Smooth muscle cell (in vitro differentiated cells): Measurements from ENCODE around the gene SEMA6D. TPM values are rescaled to one million over a fixed set of nuclear protein-coding genes. Genes with fewer than 3 reads are reported as not detected.

Experiments used
- DNase-seq: peaks from one replicate; lab custom pipeline; 2025; ENCODE audit not compliant: unreplicated experiment; lab: John Stamatoyannopoulos, UW
- H2AFZ ChIP-seq: fragments of 200-600 bp; sonication (generic); 2 replicates; pipeline ENCODE4 v1.6.0; 2016; ENCODE audit warnings: antibody characterized with exemption, low read depth, mild to moderate bottlenecking
- H3F3A ChIP-seq: fragments of 200-600 bp; sonication (generic); 2 replicates; pipeline ENCODE4 v1.6.0; 2017; ENCODE audit warnings: antibody characterized with exemption, low read depth
- H3K27ac ChIP-seq: fragments of 200-600 bp; sonication (generic); 2 replicates; pipeline ENCODE4 v1.5.1; 2016; ENCODE audit warnings: low read depth, mild to moderate bottlenecking
- H3K27me3 ChIP-seq: fragments of 200-600 bp; sonication (generic); 2 replicates; pipeline ENCODE4 v1.6.1; 2016; ENCODE audit warnings: low read depth, mild to moderate bottlenecking
- H3K36me3 ChIP-seq: fragments of 200-600 bp; sonication (generic); 2 replicates; pipeline ENCODE4 v1.5.1; 2016; ENCODE audit warnings: low read depth
- H3K4me1 ChIP-seq: fragments of 200-600 bp; sonication (generic); 2 replicates; pipeline ENCODE4 v1.5.1; 2016; ENCODE audit warnings: low read depth
- H3K4me2 ChIP-seq: fragments of 200-600 bp; sonication (generic); 2 replicates; pipeline ENCODE4 v1.6.0; 2016; ENCODE audit warnings: mild to moderate bottlenecking
- H3K4me3 ChIP-seq: fragments of 200-600 bp; sonication (generic); 2 replicates; pipeline ENCODE4 v1.5.1; 2016; ENCODE audit warnings: mild to moderate bottlenecking
- H3K79me2 ChIP-seq: fragments of 200-600 bp; sonication (generic); 2 replicates; pipeline ENCODE4 v1.6.0; 2016; ENCODE audit warnings: low read depth, mild to moderate bottlenecking
- H3K9ac ChIP-seq: fragments of 200-600 bp; sonication (generic); 2 replicates; pipeline ENCODE4 v1.6.0; 2016; ENCODE audit warnings: low read depth
- H3K9me3 ChIP-seq: fragments of 200-600 bp; sonication (generic); replicated peaks from 2 replicates; pipeline ENCODE4 v1.5.1; 2016; ENCODE audit warnings: low read depth
- H4K20me1 ChIP-seq: fragments of 200-600 bp; sonication (generic); 2 replicates; pipeline ENCODE4 v1.6.0; 2016; ENCODE audit warnings: low read depth
- CTCF ChIP-seq: fragments of 200-600 bp; sonication (generic); IDR thresholded peaks from 2 replicates; pipeline ENCODE4 v1.5.1; 2017; ENCODE audit warnings: borderline replicate concordance, mild to moderate bottlenecking, antibody characterized with exemption; ENCODE audit not compliant: insufficient read depth, poor library complexity, severe bottlenecking
- WGBS: methylation state at CpG from one replicate; pipeline ENCODE4 v1.1.7; 2016; ENCODE audit warnings: low lambda C conversion rate; 5-methylcytosine and 5-hydroxymethylcytosine counted together
- polyA plus RNA-seq: library from polyadenylated mRNA; unstranded; fragments of >200 nt; fragmentation: Nextera tagmentation; extraction: Ambion mirVana; gene quantifications from 2 replicates; pipeline ENCODE4 v1.2.1, GENCODE V29; 2016
- total RNA-seq: library from RNA; depleted of rRNA; stranded (reverse); fragments of >200 nt; gene quantifications from 2 replicates; pipeline ENCODE4 v1.2.3, GENCODE V29; 2014

Gene SEMA6D
- total and polyA plus RNA-seq, 2 experiments from 2014 or later, result 31.4 to 44.9 TPM

- Histone ChIP-seq H3K4me1 (peaks cover 36% of the 10 kb centered on the region), H3K36me3 (no peaks in the 10 kb centered on the region), H3K27ac (peak overlapping the region; percentile 86), H3F3A (peaks cover 5% of the 10 kb centered on the region), H3K27me3 (no peaks in the 10 kb centered on the region), H4K20me1 (peaks cover 50% of the 10 kb centered on the region), H3K79me2 (peaks cover 68% of the 10 kb centered on the region), H2AFZ (no peak overlapping the region), H3K9me3 (no peaks in the 10 kb centered on the region), H3K9ac (peak overlapping the region; percentile 55), H3K4me2 (peak overlapping the region; percentile 91), H3K4me3 (peak overlapping the region; percentile 80)
- no peak for DNase-seq
- no peak for TF ChIP-seq CTCF
Observed at GRCh38 chr15:47719730-47720129, 2.4 kb downstream of the SEMA6D start.

DNA sequence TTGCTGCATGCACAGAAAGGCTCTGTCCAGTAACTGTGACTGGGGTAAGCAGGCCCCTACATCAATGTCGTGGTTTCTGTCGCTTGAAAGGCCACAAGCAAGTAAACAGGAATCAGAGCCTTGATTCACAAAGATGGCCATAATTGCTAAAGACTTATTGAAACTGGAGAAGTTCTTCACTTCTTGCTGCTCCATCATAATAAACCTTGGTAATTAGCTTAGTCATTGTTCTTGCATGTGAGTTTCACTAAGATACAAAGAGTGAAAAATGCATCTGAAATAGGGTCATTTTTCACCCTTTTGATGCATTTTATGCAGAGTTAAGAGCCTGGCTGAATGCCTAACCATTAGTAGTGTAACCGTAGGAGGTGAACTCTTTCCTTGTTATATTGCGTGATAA is 3.2 kb downstream of the SEMA6D start:
- Histone ChIP-seq H3K9me3 (no peaks in the 10 kb centered on the region), H3K27me3 (no peaks in the 10 kb centered on the region), H3K36me3 (no peaks in the 10 kb centered on the region), H2AFZ (no peak overlapping the region), H3K79me2 (peaks cover 76% of the 10 kb centered on the region), H4K20me1 (peaks cover 59% of the 10 kb centered on the region), H3K4me2 (peak overlapping the region; percentile 91), H3F3A (peaks cover 5% of the 10 kb centered on the region), H3K4me1 (peaks cover 34% of the 10 kb centered on the region), H3K4me3 (peak overlapping the region; percentile 80), H3K9ac (peak overlapping the region; percentile 55), H3K27ac (peak overlapping the region; percentile 86)
- DNase-seq, result no peak
- WGBS, result 46% methylated on average over 4 of the region's 4 CpGs
- TF ChIP-seq CTCF, result no peak

- WGBS, result 87% methylated on average over 4 of the region's 4 CpGs
- H3K27me3 ChIP-seq, result no peaks in the 10 kb centered on the region
- H4K20me1 ChIP-seq, result peaks cover 70% of the 10 kb centered on the region
- peak overlapping the region; percentile 91 for H3K4me2 ChIP-seq
- H2AFZ ChIP-seq, result no peak overlapping the region
- no peaks in the 10 kb centered on the region for H3K9me3 ChIP-seq
- peaks cover under 1% of the 10 kb centered on the region for H3F3A ChIP-seq
- H3K27ac ChIP-seq, result no peak overlapping the region
- peaks cover 87% of the 10 kb centered on the region for H3K79me2 ChIP-seq
- no peak overlapping the region for H3K9ac ChIP-seq
- DNase-seq, result no peak
- peaks cover 23% of the 10 kb centered on the region for H3K4me1 ChIP-seq
- H3K4me3 ChIP-seq, result peak overlapping the region; percentile 80
- TF ChIP-seq CTCF, result no peak
- H3K36me3 ChIP-seq, result no peaks in the 10 kb centered on the region
Observed at GRCh38 chr15:47721676-47722075, 4.4 kb downstream of the SEMA6D start.

DNA sequence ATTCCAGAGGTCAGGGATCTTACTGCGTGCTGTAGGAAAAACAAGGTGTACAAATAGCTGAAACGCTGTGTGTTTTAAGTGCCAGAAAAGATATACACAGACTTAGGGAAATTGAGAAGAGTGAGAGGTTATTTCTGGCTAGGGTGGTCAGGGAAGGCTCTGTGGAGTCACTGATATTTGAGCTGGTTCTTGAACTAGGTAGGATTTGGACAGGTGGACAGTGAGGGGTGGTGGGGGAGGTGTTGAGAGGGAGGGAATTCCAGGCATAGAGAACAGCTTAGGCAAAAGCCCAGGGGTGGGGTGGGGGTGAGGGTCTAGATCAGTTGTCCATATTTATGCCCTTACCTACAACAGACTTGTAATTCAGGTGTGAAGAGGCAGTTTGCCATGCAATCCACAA is 7.0 kb downstream of the SEMA6D start:
- DNase-seq, result no peak
- H2AFZ ChIP-seq, result no peak overlapping the region
- H3K27me3 ChIP-seq, result no peaks in the 10 kb centered on the region
- H3K9ac ChIP-seq, result no peak overlapping the region
- no peak for TF ChIP-seq CTCF
- peaks cover 95% of the 10 kb centered on the region for H4K20me1 ChIP-seq
- H3K79me2 ChIP-seq, result peaks cover 100% of the 10 kb centered on the region
- H3K4me1 ChIP-seq, result peaks cover 20% of the 10 kb centered on the region
- H3F3A ChIP-seq, result no peaks in the 10 kb centered on the region
- no peak overlapping the region for H3K27ac ChIP-seq
- no peak overlapping the region for H3K4me3 ChIP-seq
- no peaks in the 10 kb centered on the region for H3K9me3 ChIP-seq
- WGBS, result 95% methylated on average over 2 of the region's 2 CpGs
- no peaks in the 10 kb centered on the region for H3K36me3 ChIP-seq
- no peak overlapping the region for H3K4me2 ChIP-seq
